Measurements from ENCODE around the gene ARHGAP21. TPM values are rescaled to one million over a fixed set of nuclear protein-coding genes. Genes with fewer than 3 reads are reported as not detected.

The ARHGAP21 gene
- total and polyA plus RNA-seq, 11 donors, result 20.8 to 71.9 (median 48.4) TPM

DNA sequence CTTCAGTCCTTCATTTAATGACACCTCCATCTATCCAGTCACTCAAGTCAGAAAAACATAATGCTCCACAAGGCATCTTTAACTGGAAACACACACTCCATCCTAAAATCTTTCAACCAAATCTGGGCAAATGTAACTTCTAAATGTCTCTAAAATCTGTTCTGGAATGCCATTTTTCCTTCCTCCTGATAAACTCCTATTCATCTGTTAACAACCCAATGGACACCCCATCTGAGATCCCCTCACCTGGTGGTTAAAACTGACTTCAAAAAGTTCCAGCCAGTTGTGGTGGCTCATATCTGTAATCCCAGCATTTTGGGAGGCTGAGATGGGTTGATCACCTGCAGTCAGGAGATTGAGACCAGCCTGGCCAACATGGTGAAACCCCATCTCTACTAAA is 78.7 kb downstream of the ARHGAP21 start:
- H3K4me1 ChIP-seq, result peaks cover 0 to 61% (median 15%) of the 10 kb centered on the region in 12 donors
- no peaks in the 10 kb centered on the region for H3K36me3 ChIP-seq
- intact Hi-C loops (cut with DNase I), result loop anchor here in 7 of 10 donors (2.0 to 10.0 kb wide), 7 partner anchors 76 to 440 kb away; partner anchors contain the start of gene PRTFDC1 (in 1 of the 7)
- no peaks in the 10 kb centered on the region for H3K9me3 ChIP-seq
- no peaks in the 10 kb centered on the region for H3K27me3 ChIP-seq
- TF ChIP-seq, protein P1, sequence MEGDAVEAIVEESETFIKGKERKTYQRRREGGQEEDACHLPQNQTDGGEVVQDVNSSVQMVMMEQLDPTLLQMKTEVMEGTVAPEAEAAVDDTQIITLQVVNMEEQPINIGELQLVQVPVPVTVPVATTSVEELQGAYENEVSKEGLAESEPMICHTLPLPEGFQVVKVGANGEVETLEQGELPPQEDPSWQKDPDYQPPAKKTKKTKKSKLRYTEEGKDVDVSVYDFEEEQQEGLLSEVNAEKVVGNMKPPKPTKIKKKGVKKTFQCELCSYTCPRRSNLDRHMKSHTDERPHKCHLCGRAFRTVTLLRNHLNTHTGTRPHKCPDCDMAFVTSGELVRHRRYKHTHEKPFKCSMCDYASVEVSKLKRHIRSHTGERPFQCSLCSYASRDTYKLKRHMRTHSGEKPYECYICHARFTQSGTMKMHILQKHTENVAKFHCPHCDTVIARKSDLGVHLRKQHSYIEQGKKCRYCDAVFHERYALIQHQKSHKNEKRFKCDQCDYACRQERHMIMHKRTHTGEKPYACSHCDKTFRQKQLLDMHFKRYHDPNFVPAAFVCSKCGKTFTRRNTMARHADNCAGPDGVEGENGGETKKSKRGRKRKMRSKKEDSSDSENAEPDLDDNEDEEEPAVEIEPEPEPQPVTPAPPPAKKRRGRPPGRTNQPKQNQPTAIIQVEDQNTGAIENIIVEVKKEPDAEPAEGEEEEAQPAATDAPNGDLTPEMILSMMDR (IDR thresholded peaks at IDR 0.05), result no peak
- no peak for TF ChIP-seq POLR2A (IDR thresholded peaks at IDR 0.05)
- H3K27ac ChIP-seq, result no peak overlapping the region
- ATAC-seq, result no peak
- H3K4me3 ChIP-seq, result no peak overlapping the region
- DNase-seq, result no peak

DNA sequence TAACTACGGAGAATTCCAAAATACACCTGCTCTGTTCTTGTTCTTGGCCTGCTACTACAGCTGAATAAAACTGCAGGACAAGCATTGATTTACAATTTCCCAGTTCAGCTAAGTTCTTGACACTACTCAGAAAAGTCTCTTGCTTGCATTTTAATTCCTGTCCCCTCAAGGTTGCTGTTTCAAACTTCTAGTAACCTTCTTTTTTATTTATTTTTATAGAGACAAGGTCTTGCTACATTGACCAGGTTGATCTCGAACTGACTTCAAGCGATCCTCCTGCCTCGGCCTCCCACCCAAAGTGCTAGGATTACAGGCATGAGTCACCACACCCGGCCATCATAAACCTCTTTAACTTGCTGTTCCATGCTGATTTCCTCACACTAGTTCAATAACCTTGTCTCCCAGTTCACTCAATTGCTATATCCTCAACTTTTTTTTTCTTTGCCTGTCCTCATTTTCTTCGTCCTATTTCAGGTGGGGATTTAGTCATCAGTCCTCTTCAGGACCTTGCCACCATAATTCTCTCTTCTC is 79.9 kb downstream of the ARHGAP21 start:
- Histone ChIP-seq H3K9me3 (no peaks in the 10 kb centered on the region), H3K27me3 (no peaks in the 10 kb centered on the region), H3K4me3 (no peak overlapping the region), H3K27ac (no peak overlapping the region), H3K36me3 (no peaks in the 10 kb centered on the region), H3K4me1 (peaks cover 0 to 50% (median 15%) of the 10 kb centered on the region in 12 donors)
- no peak for TF ChIP-seq POLR2A (IDR thresholded peaks at IDR 0.05)
- TF ChIP-seq, protein P1 (IDR thresholded peaks at IDR 0.05), result no peak
- intact Hi-C loops (cut with DNase I), result loop anchor here (1.0 to 10.0 kb wide), 15 partner anchors 77 to 441 kb away; partner anchors contain the start of genes ARHGAP21 (in 6 of the 10), PRTFDC1 (in 3 of the 10), ENKUR (in 1 of the 10) and THNSL1 (in 1 of the 10)
- ATAC-seq (no peak), DNase-seq (no peak)
- WGBS, 4 donors, result 89 to 92% (median 91%) methylated on average over 6 of the region's 6 CpGs

DNA sequence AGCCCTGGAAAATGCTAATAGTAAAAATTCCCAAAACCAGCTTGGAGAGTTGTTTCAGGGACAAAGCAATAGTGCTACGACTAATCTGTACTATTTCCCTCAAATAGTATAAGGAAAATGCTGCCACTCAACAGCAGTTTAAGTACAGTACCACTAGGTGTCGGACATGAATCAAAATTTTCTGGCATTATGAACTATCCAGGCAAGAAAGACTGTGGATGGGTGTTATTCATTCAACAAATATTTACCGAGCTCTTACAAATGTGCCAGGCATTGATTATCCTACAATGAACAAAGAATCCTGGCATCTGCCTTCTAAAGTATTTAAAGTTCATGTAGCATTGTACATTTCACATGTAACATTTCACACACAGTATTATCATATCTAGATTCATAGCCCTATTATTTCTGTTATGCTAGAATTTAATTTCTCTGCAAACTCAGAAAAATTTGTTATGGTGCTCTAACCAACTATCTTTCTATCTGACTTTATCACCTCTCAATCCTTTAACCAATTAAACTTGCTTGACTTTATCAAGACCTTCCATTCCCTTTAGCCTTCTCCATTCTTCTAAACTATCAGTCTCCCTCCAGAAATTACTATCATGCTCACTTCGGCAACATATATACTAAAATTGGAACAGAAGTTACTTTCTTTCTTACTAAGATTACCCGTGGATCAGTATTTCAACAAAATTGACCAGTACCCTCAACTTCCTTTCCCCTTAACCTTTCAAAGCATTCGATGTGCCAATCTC is 80.6 kb downstream of the ARHGAP21 start:
- Histone ChIP-seq H3K4me3 (no peak overlapping the region), H3K9me3 (no peaks in the 10 kb centered on the region), H3K36me3 (no peaks in the 10 kb centered on the region), H3K4me1 (peaks cover 0 to 50% (median 15%) of the 10 kb centered on the region in 12 donors), H3K27ac (no peak overlapping the region), H3K27me3 (no peaks in the 10 kb centered on the region)
- no peak for TF ChIP-seq POLR2A (IDR thresholded peaks at IDR 0.05)
- TF ChIP-seq, protein P1 (IDR thresholded peaks at IDR 0.05), result peak; percentile 66 to 87 (median 81)
- peak in 1 of 5 donors; percentile 16 for DNase-seq
- WGBS, 4 donors, result 30 to 35% (median 32%) methylated on average over 6 of the region's 6 CpGs
- peak; percentile 61 to 91 (median 88) for ATAC-seq
- intact Hi-C loops (cut with DNase I), result loop anchor here (1.0 to 10.0 kb wide), 15 partner anchors 79 to 442 kb away; partner anchors contain the start of genes ARHGAP21 (in 6 of the 10), PRTFDC1 (in 3 of the 10), ENKUR (in 1 of the 10) and THNSL1 (in 1 of the 10)

DNA sequence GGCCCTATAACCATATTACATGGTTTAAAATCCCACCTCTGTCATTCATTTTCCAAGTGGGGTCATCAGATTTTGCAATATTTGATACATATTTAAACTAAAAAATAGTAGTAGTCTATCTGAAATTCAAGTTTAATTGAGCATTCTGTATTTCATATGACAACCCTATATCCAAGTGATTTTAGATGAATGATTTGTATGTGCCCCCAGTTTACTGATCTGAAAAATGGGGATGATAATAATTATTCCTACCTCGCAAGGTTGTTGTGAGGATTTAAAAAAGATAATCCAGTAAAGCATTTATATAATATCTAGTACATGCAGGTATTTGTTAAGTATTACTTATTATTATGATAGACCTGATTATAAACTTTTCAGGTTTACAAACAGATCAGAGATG is 84.6 kb downstream of the ARHGAP21 start:
- DNase-seq (no peak), ATAC-seq (no peak)
- TF ChIP-seq, protein P1 (IDR thresholded peaks at IDR 0.05), result no peak
- TF ChIP-seq POLR2A (IDR thresholded peaks at IDR 0.05), result no peak
- intact Hi-C loops (cut with DNase I), result loop anchor here in 1 of 10 donors (10.0 kb wide), 1 partner anchor 376 kb away; the partner anchor contains the start of genes ENKUR and THNSL1
- 94 to 100% (median 97%) methylated on average over 1 of the region's 1 CpG for WGBS, 4 donors
- Histone ChIP-seq H3K27me3 (no peaks in the 10 kb centered on the region), H3K4me1 (peaks cover 0 to 38% (median 18%) of the 10 kb centered on the region in 12 donors), H3K27ac (no peak overlapping the region), H3K4me3 (no peak overlapping the region), H3K9me3 (no peaks in the 10 kb centered on the region), H3K36me3 (peaks cover 0 to 5% (median 0%) of the 10 kb centered on the region in 9 donors)

All from heart left ventricle (tissue), 16 donors.